Stimulated activated CD8-positive, alpha-beta memory T cell treated with anti-CD3 and anti-CD28 coated beads, Interleukin-7, amount 100 ng/mL, for 24 hours (primary cell): ENCODE measurements around the gene JAKMIP2.

Experiments
- DNase-seq: peaks from one replicate; pipeline ENCODE4 v3.0.0-alpha.2; 2020; ENCODE audit warnings: low read depth

The JAKMIP2 gene

DNA sequence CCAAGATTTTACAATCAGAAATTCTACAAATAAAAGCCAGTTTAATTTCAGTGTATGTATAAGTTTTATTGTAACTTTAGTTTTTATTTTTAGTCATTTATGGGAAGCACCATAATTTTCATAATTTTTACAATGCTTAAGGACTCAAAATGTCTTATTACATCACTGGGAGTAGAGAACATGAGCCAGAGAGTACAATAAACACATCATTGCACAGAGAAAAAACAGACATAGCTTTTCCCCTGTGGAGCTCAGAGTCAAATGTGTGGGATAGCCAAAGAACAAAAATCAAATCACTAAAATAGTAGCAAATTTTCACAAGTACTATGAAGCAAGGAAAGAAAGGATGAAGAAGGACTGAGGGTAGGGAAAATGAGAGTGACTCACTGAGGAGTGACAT lies 5.5 kb upstream of the JAKMIP2 start:
- no peak for DNase-seq

DNA sequence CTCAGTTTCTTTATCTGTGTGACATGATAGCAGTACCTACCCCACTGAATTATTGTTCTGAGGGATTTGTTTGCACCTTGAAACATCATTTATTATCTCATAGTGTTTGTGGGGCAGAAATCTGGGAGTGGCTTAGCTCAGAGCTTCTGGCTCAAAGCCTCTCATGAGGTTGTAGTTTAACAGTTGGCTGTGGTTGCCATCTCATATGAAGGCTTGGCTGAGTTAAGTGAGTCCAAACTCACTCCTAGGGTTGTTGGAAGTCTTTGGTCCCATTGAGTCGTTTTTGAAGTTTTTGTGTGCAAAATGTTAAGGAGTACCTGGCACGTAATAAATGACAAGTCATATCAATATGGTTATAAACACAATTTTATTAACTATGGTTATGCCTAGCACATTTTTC lies 3.6 kb upstream of the JAKMIP2 start:
- no peak for DNase-seq

DNA sequence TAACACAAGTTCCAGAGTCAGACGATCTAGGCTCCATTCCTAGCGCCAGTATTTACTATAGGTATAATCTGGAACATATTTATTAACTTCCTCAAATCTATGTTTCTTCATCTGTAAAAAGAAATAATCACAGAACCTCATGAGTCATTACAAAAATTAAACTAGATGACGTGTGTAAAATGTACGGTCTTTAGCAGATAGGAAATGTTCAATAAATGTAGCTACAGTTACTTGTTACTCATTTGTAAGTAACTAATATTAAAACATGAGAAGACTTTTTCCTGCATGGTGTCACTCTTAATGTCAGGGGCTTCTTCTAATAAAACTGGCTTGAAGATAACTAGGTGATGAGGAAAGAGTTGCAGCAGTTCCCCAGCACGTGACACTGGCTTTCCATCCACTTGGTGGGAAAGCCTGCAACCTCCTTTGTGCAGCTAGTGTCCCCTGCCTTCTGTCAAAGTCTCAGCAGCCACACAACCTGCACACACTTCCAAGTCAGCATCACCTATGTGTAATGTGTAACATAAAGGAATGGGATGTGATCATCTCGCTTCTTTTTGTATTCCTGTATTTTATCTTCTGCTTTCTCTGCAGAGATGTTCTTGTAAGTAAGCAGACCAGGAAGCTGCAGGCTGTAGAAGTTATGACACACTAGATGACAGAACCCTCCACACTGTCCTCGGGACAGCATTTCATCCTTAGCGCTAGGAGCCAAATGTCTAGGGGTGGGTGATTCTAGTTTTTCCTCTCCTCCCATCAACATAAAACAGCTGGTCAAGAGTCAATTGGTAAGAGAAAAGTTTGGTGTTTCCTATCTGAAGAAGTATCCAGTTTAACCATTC lies 1.8 kb upstream of the JAKMIP2 start:
- no peak for DNase-seq

DNA sequence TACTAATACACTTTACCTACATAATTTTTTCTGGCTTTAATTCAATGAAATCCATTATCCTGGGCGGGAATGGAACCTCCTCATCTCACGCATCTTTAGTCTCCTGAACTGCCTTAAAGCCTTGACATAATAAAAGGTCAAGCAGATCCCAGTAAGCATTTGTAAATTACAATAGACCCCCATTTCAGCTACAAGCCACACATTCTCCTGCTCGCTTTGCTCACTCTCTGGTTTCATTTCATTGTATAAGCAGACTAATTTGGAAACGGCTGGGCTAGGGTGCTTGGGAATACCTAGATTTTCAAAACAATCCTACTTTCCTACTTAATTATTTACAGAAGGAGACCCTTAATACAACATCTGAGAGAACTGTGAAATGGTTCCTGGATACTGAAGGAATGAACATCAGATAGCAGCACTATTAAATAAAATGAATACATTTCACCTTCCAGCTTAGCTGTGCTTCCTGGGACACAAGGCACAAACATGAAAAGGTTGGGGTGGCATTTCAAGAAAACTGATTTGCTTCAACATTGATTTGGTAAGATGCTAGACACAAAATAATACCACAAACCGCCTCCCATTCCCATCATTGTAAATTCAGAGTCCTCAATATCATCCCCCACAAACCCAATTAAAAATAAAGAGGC lies 1.5 kb downstream of the JAKMIP2 start:
- DNase-seq: no peak

DNA sequence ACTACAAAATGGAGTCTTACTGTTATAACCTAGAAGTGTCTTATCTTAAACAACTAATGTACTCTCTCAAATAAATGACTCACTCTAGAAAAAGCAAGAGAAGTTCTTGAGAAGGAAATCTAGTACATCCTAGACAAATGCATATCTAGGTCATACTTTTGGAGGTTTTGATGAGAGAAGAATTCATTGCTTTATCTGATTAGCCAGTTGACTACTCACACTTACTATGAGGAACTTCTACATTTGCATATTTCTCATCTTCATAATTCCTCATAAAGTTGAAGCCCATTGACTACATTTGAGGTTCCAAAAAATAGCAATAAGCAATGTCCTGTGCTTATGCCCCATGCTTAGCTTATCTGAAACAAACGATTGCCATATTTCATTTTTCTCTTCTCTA lies 2.8 kb downstream of the JAKMIP2 start:
- no peak for DNase-seq

DNA sequence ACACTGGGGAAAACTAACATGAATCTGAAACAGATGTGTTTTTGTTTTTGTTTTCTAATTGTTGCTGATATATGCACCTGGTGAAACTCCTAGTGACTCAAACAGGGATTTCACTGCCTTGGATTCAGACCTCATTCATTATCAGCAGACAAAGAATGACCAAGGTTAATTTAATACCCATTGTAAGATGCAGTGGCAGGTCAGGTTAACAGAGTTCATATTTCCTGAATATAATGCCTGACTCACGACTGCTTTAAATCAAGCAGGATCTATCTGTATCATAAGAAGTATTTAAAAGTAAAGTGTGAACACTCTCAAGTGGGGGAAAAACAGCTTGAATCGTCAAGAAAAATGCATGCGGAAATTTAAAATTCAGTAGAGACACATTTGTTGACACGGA lies 5.5 kb downstream of the JAKMIP2 start:
- no peak for DNase-seq

DNA sequence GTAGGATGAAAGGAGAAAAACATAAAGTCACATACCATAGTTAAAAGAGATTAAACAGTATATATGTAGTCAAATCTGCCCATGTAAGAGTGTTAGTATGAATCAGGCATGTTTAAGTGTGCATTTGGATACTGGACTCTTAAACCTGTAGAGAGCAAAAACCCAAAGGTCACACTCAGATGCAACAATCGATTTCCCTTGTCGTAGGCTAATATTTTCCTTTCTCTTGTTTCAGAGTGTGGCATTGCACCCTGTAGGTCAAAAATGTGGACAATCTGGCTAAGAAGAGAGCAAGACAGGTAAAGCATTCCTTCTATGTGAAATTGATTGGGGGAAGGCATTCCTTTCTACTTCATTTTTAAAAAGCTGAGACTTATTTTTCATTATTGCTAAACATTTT lies 8.9 kb downstream of the JAKMIP2 start:
- no peak for DNase-seq

DNA sequence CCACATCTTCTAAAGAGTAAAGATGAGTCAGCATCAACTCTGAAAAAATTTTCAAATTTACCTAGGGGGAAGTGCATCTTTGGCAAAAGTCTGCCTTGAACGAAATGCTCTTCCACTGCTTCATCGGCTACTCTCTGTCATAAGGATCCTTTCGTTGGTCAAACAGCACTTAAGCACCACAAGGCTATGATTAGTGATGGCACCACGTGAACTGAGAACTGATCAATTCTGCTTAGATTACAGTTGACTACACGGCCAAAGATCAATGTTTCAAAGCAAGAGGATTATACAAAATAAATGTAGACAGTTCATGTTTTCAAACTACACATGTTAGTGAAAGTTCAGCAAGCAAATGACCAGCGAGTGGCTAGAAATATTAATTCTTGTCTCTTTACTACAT lies 9.4 kb downstream of the JAKMIP2 start:
- no peak for DNase-seq

DNA sequence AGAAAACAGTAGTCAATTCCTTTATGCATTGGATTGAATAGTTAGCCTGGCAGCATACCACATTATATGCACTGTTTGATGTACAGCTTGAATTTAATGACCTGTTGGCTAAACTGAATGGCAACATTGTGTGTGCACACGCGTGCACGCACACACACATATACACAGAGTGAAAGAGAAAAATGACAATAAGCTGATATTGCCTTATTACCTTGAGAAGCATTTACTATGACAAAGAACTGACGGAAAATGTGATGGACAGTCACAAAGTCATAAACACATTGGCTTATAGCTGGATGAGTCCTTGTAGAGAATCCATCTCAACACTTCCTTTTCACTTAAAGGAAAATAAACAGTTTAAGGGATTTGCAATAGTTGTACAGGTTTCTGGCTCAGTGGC lies 15.5 kb downstream of the JAKMIP2 start:
- DNase-seq: no peak

DNA sequence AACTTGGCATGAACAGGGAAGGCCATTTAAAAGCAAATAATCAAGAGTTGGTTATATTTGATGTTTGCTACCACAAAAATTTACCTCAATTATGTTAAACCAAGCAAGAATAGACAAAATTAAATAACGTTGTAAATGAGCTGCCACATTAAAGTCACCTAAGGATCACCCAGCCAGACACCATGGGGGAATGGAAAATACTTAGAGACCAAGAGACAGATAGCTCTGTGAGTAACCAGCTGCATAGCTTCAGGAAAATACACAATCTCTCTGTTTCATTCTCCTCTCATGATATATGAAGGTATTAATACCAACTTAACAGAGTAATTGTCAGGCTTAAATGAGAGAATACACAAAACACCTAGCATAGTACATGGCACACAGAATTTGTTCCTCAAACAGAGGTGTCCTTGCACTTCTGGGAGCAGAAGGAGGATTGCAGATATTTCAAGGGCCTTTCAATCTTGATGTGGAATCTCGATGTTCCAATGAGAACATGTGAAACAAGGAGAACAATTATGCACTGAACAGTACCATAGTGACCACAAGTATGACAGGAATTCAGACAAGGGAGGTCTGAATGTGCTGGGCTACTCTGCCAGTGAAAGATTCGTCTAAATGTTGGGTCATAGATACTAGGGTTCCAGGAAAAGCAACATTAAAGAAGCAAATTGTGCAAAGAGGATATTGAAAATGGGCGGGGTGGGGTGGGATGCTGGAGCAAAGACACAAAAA lies 18.6 kb downstream of the JAKMIP2 start:
- no peak for DNase-seq

DNA sequence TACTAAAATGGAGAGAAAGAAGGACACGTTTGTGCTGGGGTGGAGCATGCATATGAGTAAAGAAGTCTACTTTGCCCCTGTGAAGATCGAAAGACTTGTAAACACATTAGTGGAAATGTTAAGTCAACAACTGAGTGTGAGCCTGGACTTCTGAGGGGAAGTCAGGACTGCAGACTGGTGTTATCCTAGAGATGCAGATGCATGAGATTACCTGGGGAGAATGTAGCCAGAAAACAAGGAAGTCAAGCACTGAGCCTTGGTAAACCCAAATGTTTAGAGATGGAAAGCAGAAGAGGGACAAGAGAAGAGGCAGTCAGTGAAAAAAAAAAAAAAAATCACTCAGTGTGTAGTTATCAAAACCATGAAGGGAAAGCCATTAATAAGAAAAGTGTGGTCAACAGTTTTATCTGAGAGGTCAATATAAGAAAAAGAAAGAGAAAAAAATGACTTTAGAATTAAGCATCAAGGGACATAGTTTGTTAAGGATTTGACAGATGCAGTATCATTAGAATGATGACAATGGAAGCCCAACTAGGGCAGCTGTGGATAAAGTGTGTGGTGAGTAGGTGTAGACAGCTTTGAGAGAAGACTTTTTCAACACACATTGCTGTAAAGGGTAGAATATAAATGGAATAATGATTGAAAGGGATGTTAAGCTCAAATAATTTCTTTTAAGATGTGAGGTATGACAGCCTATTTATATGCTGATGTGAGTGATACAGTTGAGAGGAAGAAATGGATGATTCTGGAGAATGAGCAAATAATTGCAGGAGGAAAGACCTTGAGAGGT lies 22.2 kb downstream of the JAKMIP2 start:
- no peak for DNase-seq

DNA sequence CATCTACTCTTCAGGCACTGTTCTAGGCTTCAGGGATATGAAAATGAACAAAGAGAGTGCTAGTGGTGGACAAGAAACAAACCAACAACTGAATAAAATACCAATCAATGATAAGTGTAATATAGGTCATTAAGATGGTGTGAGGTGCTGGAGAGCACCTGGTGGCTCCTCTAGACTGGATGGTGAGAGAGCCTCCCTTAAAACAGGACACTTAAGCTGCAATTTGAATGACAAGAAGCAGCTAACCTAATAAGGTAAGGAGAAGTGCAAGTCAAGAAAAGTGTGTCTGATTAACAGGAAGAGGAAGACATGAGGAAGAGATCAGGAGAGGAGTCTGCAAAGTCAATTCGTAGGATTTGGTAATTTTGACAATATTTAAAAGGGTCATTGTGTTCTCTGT lies 23.1 kb downstream of the JAKMIP2 start:
- DNase-seq: no peak

DNA sequence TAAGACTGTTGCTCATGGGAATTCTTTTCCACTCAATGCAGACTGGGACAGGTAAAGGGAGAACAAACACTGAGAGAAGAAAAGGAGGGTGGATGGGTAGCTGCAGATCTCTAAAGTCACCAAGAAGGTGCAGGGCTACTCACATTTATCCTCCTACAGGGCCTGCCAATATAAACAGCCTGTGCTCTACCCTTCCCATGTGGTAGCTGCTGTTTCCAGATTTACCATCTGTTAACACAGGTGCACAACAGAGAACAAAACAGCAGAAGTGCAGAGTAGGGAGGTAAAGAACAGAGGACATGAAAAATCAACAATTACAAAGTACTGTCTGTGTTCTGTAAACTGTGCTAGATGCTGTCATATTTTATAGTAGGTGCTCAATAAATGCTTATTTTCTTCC lies 26.0 kb downstream of the JAKMIP2 start:
- no peak for DNase-seq

DNA sequence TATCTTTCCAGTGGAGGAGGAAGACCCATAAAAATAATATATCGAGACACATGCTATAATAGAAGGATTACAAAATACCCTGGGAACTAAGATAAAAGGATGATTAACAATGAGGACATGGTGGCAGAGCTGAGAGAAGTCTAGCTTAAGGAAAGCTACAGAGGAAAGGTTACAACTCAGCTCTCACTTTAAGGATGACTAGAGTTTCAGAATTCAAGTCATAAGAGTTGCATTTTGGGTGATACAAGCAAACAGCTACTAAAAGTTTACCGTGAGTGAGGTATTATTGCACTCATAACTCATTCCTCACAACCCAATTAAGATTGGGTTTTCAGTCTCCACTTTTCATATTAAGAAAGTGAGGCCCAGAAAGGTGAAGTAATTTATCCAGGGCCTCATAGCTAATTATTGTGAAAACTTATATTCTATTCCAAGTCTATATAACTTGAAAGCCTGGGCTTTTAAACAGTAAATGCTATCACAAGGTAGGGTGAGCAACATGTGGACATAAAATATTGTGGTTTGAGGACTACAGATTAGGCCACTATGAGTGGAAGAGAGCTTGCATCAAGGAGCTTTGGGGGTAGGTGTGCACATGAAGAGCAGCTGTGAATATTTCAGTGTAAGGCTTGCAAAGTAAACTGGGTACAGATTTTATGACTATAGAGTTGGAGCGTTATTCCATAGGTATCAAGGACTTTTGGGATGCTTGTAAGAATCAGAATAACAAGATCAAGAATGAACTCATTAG lies 28.0 kb downstream of the JAKMIP2 start:
- no peak for DNase-seq

DNA sequence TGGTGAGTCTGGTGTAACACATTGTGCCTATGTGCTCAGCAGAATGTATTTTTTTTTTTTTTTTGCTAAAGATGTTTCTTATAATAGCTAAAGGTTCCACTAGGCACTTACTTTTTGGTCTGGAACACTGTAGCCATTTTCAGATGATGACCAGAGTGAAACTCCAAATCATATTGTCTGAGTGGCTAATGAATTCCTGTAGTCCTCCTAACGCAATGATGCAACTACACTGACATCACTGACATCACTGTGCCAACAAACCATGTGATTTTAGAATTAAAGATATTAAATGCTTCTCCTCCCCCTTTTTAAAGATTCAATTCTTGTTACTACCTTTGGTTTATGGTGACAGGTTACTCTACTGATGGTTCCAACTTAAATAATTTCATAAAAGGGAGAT lies 28.8 kb downstream of the JAKMIP2 start:
- no peak for DNase-seq

DNA sequence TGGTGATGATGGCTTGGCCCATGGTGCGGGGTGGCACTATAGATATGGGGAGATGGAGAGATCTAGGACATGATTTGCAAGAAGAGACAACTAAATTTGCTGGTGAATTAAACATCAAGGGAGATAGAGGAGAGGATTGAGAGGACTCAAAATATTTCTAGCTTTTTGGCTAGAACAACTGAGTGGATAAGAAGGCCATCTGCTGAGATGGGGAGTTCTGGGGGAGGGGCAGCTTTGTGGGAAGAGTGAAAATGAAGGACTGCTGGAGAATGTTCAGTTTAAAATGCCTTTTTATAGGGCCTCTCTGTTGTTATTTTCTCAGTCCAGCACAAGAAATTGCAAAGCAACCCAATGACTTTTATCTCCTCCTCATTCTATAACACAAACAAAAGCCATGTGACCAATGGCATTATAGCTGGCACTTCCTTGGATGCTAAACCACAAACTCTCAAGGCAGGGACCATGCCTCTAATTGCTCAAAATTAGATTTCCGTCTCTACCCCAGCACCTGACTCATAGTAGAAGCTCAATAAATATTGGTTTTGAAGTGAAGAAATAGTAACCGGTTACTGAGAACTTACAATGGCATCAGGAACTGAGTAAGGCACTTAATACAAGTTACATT lies 29.8 kb downstream of the JAKMIP2 start:
- DNase-seq: no peak

DNA sequence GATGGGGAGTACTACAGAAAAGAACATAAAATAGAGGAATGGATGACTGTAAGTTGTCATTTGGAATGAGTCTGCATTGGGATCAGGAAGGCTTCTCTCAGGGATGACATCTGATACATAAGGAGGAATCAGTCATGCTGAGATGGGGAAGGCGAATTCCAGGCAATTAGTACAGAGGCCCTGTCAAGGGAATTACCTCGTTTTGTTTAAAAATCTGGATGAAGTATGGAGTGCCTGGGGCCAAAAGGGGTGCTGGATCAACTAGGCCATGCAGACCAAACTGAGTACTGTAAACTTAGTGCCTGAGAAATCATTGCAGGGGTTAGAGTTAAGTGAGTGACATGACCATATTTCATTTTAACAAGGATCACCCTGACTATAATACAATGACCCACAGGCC lies 30.5 kb downstream of the JAKMIP2 start:
- no peak for DNase-seq

DNA sequence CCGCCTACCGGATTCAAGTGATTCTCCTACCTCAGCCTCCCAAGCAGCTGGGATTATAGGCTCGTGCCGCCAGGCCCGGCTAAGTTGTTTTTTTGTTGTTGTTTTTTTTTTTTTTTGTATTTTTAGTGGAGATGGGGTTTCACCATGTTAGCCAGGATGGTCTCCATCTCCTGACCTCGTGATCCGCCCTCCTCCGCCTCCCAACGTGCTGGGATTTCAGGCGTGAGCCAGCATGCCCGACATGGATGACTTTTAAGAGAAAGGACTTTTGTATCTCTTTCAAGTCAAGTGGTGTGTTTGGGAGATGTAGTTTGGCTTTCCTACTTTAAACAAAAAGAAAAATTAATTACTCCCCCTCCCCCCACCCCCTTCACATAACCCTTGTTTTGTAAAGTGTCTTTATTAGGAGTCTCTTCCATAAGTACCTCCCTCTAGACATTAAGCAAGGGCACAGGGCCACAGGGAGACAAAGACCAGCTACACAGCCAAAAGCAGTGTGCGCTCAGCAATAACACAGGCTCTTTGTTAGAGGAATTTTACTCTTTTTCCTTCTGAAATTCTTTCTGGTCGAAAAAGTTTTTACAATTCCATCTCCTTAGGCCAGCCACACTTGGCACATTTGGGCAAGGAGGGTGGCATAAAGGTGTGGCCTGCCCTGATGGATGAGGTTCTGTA lies 31.2 kb downstream of the JAKMIP2 start:
- DNase-seq: no peak

DNA sequence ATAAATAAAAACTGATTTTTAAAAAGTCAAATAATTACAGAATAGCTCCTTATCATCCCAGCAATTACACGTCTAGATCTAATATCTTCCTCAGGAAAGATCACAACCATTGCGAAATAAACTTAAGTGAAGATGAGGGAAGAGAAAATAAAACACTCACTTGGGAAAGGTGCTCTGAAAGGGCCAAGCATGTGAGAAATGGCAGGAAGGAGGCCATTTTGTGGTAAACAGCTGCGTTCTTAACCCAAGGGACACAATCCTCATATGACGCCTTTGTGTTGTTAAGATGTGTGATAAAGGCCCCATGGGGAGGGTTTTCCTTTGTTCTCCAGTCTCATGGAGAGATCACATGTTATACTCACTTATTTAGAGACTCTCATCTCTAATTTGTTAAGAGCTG lies 32.5 kb downstream of the JAKMIP2 start:
- DNase-seq: no peak

DNA sequence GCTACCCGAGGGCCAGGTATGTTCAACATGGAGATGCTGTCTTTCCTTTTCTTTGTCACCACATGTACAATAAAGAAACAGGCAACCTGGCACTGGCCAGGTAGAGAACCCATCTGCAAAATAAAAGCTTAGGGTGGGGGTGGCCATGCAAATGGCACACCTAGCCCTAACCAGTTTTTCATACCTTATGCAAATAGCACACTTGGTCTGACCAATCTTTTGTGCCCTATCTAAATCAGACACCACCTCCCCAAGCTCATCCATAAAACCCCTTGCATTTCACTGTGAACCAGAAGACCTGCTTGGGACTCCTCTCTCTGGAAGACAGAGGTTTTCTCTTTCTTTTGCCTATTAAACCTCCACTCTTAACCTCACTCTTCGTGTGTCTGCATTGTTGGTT lies 33.9 kb downstream of the JAKMIP2 start:
- no peak for DNase-seq

DNA sequence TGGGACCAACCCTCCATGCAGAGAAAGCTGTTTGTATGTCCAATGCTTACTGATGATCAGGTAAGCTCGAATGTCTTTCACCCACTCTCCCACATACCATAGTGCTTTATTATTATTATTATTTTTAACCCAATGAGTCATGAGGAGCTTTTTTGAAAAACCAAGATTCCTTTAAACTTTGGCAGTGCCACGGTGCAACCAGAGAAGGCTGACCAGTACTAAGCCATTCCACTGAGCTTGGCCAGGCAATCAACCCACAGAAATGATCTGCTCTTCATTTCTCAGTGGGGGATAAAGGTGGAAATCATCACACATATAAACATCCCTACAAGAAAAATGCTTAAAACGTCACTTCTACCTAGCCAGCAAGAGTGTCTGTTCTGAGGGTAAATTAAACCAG lies 35.5 kb downstream of the JAKMIP2 start:
- no peak for DNase-seq
